Fibroblast of skin of left biceps (primary cell): ENCODE data around the gene MLLT10.
"Not testable (repeated sequence)": the region's sequence is repeated elsewhere in the genome, so short reads cannot be mapped to it uniquely, and the experiment has no call there.

Experiments
- DNase-seq, 2 experiments: peaks; one replicate each; pipeline ENCODE4 v3.0.0-alpha.2; 2013; ENCODE audit warnings: low read depth in 2 of 2

Gene MLLT10

GRCh38 chr10:21694631-21695030 is 160.6 kb downstream of the MLLT10 start:
- peak; percentile 82 to 86 for DNase-seq

DNA sequence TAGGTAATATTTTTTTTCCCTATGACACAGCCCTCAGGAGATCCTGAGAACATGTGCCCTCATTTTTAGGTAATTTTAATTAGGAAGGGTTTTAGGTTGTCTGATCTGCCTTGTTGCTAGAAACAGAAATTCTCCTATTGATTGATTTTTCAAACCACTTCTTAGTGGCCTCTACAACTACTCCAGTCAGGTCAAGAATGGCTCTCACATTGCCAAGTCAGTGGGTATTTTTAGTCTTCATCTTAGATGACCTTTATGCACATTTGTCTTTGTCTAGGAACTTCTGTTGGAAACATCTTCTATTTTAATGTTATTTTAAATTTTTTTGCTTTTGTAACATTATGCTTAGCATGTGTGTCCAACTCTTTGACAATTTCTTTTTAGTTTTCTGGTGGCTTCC is 162.3 kb downstream of the MLLT10 start:
- DNase-seq = no peak

GRCh38 chr10:21699575-21699974 is 165.5 kb downstream of the MLLT10 start:
- DNase-seq = no peak

DNA sequence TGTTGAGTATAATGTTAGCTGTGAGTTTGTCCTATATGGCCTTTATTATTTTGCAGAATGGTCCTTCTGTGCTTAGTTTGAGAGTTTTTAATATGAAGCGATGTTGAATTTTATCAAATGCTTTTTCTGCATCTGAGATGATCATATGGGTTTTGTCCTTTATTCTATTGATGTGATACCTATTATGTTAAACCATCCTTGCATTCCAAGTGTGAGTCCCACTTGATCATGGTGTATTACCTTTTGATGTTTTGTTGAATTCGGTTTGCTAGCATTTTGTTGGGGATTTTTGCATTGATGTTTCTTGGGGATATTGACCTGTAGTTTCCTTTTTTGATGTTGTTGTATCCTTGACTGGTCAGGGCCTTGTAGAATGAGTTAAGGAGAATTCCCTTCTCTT is 166.4 kb downstream of the MLLT10 start:
- no peak for DNase-seq

- no peak for DNase-seq
These were observed 168.6 kb downstream of the MLLT10 start for GRCh38 chr10:21702633-21703111.

- DNase-seq = no peak
These were observed 171.3 kb downstream of the MLLT10 start for GRCh38 chr10:21705142-21705827.

DNA sequence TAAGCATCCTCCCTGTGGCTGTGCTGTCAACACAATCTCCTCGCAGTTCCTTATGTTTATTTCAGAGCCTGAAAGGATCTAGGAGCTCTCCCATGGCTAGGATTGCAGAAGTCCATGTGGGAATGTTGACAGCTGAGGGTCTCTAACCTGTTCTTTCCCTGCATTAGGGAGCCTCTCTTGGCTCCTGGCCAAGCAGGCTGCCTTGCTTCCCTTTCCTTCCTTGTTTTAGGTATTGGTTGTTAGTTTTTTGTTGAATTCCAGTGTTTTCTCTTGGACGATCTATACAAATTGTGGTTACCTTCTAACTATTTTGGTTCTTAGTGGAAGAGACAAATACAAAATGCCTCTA is 171.8 kb downstream of the MLLT10 start:
- no peak for DNase-seq

- DNase-seq = no peak
These were observed 173.5 kb downstream of the MLLT10 start for GRCh38 chr10:21707498-21707897.

GRCh38 chr10:21712975-21713374 is 178.9 kb downstream of the MLLT10 start:
- DNase-seq = no peak

- DNase-seq = no peak
These were observed 181.6 kb downstream of the MLLT10 start for GRCh38 chr10:21715531-21716195.

- DNase-seq = not testable (repeated sequence)
These were observed 183.5 kb downstream of the MLLT10 start for GRCh38 chr10:21717437-21718054.

GRCh38 chr10:21719502-21719901 is 185.5 kb downstream of the MLLT10 start:
- no peak for DNase-seq

GRCh38 chr10:21720090-21720489 is 186.1 kb downstream of the MLLT10 start:
- DNase-seq = no peak

- no peak for DNase-seq
These were observed 187.1 kb downstream of the MLLT10 start for GRCh38 chr10:21721000-21721665.

- no peak for DNase-seq
These were observed 188.2 kb downstream of the MLLT10 start for GRCh38 chr10:21722209-21722608.

DNA sequence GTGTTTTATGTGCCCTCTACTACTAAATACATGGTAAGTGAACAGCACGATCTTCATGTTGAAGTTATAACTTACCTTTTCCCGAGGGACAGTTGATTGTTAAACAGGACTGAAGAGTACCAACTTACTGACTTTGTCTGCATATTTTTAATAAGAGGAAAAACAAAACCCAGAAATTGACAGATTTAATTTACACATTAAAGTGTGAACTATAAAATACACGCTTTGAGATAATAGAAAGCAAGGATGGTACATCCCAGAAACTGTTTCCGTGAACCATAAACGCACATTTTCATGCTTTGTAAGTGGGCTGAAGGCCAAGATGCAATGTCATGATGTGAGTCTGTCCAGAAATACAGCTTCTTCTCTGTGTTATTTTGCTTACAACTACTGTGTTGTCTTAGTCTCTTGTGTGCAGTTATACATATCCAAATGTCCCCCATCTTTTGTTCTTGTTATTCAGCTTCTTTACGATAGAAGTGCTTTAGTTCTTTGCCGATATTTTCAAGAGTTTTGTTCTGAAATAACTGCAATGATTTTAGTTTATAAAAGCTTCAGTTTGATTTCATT is 190.1 kb downstream of the MLLT10 start:
- DNase-seq = peak in 1 of 2 experiments; percentile 3

GRCh38 chr10:21724687-21725367 is 190.8 kb downstream of the MLLT10 start:
- peak; percentile 100 for DNase-seq

GRCh38 chr10:21726601-21727225 is 192.7 kb downstream of the MLLT10 start:
- peak in 1 of 2 experiments; percentile 8 for DNase-seq

DNA sequence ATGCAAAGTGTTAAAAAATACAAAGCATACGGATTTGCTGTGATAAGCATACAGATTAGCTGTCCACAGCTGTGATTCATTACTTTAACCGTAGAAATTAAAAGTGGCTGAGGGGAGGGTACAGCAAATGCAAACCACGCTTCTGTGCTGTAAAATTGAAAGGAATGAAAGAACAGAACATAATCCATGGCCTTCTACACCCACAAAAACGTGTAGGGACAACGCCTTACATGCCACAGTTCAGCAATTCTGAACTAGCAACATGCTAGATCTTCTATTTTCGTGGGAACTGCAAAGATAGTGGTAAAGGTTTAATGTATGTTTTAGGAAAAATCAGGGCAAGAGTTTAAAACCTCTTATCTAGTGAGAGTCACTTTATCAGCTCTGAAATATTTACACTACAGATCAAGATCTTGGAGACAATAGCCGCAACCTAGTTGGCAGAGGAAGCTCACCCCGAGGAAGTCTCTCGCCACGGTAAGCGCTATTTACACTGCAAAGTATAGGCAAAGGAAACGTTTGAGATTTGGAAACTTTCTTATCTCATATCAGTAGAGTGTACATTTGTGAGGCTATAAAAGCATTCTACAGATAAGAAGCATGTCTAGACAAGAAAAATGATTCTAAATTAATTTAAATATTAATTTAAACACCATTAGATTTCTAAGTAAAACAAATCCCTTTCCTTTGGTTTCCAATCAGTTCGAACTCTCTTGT is 193.6 kb downstream of the MLLT10 start:
- DNase-seq = peak in 1 of 2 experiments; percentile 11

GRCh38 chr10:21728618-21729017 is 194.6 kb downstream of the MLLT10 start:
- no peak for DNase-seq
